Mammary epithelial cell (primary cell): ENCODE data around the gene WFIKKN1.

Experiments used
- EZH2 ChIP-seq: IDR thresholded peaks from 2 replicates; pipeline ENCODE4 v1.6.1; 2012; ENCODE audit warnings: low read length, inconsistent platforms, borderline replicate concordance
- TF ChIP-seq, protein P1 (sequence below), 2 donors: IDR thresholded peaks in 1 of 2; conservative IDR thresholded peaks in 1 of 2; 2 replicates each; pipeline ENCODE4 v1.5.1; 2011 to 2012; ENCODE audit warnings: inconsistent platforms in 2 of 2, low read length in 2 of 2, mild to moderate bottlenecking in 2 of 2, control low read depth in 1 of 2, low read depth in 1 of 2; ENCODE audit not compliant: insufficient read depth in 1 of 2; ENCODE audit errors: extremely low read depth in 1 of 2

- TF ChIP-seq, protein P1, sequence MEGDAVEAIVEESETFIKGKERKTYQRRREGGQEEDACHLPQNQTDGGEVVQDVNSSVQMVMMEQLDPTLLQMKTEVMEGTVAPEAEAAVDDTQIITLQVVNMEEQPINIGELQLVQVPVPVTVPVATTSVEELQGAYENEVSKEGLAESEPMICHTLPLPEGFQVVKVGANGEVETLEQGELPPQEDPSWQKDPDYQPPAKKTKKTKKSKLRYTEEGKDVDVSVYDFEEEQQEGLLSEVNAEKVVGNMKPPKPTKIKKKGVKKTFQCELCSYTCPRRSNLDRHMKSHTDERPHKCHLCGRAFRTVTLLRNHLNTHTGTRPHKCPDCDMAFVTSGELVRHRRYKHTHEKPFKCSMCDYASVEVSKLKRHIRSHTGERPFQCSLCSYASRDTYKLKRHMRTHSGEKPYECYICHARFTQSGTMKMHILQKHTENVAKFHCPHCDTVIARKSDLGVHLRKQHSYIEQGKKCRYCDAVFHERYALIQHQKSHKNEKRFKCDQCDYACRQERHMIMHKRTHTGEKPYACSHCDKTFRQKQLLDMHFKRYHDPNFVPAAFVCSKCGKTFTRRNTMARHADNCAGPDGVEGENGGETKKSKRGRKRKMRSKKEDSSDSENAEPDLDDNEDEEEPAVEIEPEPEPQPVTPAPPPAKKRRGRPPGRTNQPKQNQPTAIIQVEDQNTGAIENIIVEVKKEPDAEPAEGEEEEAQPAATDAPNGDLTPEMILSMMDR (conservative IDR thresholded peaks at IDR 0.05 in 1 of 2, IDR thresholded peaks at IDR 0.05 in 1 of 2; ENCODE audit: extremely low read depth in 1 of 2, insufficient read depth in 1 of 2, low read depth in 1 of 2, low read length in 2 of 2): no peak
- TF ChIP-seq EZH2: no peak
Measured at GRCh38 chr16:583815-584591, 46.8 kb upstream of the WFIKKN1 start.
